PC-3 (cell line): ENCODE measurements around the gene KCNT1. TPM values are rescaled to one million over a fixed set of nuclear protein-coding genes. Genes with fewer than 3 reads are reported as not detected.

ENCODE experiments used
- ATAC-seq: fragments of 200-7000 bp; cut with Tn5 transposase; 2 replicates; pipeline ENCODE4 v1.9.1; 2020; ENCODE audit warnings: mild to moderate bottlenecking, moderate library complexity
- BruUV-seq: library from RNA; stranded (reverse); fragments of 400-500 nt; replicated peaks from 2 replicates; lab custom pipeline; 2021; lab: Mats Ljungman, UMichigan
- CTCF ChIA-PET: fragments of 300-600 bp; sonication (Branson Sonifier 250); formaldehyde crosslinking; loops from one replicate; lab custom pipeline; 2022; ENCODE audit warnings: antibody characterized with exemption; lab: Charles Lee
- POLR2A ChIA-PET: fragments of 300-600 bp; sonication (Branson Sonifier 250); formaldehyde crosslinking; loops from one replicate; lab custom pipeline; 2022; ENCODE audit warnings: antibody characterized with exemption; ENCODE audit not compliant: unreplicated experiment; lab: Charles Lee
- DNase-seq: peaks from one replicate; pipeline ENCODE4 v3.0.0-alpha.2; 2015
- H2AFZ ChIP-seq: fragments of 300-600 bp; sonication (generic); 2 replicates; pipeline ENCODE4 v1.6.0; 2016; ENCODE audit warnings: antibody characterized with exemption, low read length
- H3F3A ChIP-seq: fragments of 300-600 bp; sonication (generic); one replicate; pipeline ENCODE4 v1.6.0; 2017; ENCODE audit warnings: antibody characterized with exemption, low read length, control low read depth, mild to moderate bottlenecking; ENCODE audit not compliant: unreplicated experiment
- H3K27ac ChIP-seq: fragments of 300-600 bp; sonication (generic); 2 replicates; pipeline ENCODE4 v1.5.1; 2016; ENCODE audit warnings: mild to moderate bottlenecking, low read length
- H3K27me3 ChIP-seq: fragments of 300-600 bp; sonication (generic); 2 replicates; pipeline ENCODE4 v1.6.1; 2016; ENCODE audit warnings: low read length, mixed read lengths
- H3K36me3 ChIP-seq: fragments of 300-600 bp; sonication (generic); 2 replicates; pipeline ENCODE4 v1.6.1; 2016; ENCODE audit warnings: low read depth, mixed run types, low read length, mixed read lengths
- H3K4me1 ChIP-seq: fragments of 300-600 bp; sonication (generic); 2 replicates; pipeline ENCODE4 v1.5.1; 2016; ENCODE audit warnings: low read length; ENCODE audit not compliant: insufficient read depth
- H3K4me2 ChIP-seq: fragments of 300-600 bp; sonication (generic); 2 replicates; pipeline ENCODE4 v1.6.0; 2016; ENCODE audit warnings: low read length
- H3K4me3 ChIP-seq: fragments of 300-600 bp; sonication (generic); 2 replicates; pipeline ENCODE4 v1.5.1; 2016; ENCODE audit warnings: mild to moderate bottlenecking, low read length, mixed read lengths
- H3K79me2 ChIP-seq: fragments of 300-600 bp; sonication (generic); 2 replicates; pipeline ENCODE4 v1.6.1; 2017; ENCODE audit warnings: low read length, mixed read lengths
- H3K9ac ChIP-seq: fragments of 300-600 bp; sonication (generic); 2 replicates; pipeline ENCODE4 v1.6.0; 2016; ENCODE audit warnings: mild to moderate bottlenecking, low read length
- H3K9me2 ChIP-seq: fragments of 300-600 bp; sonication (generic); replicated peaks from 2 replicates; pipeline ENCODE4 v1.6.1; 2016; ENCODE audit warnings: mixed run types, low read length, mixed read lengths
- H3K9me3 ChIP-seq: fragments of 300-600 bp; sonication (generic); 2 replicates; pipeline ENCODE4 v1.6.1; 2016; ENCODE audit warnings: low read length, mixed read lengths
- H4K20me1 ChIP-seq: fragments of 300-600 bp; sonication (generic); 2 replicates; pipeline ENCODE4 v1.6.1; 2016; ENCODE audit warnings: low read length, mixed read lengths
- EZH2 ChIP-seq: fragments of 300-600 bp; sonication (generic); IDR thresholded peaks from one replicate; pipeline ENCODE4 v1.6.1; 2017; ENCODE audit warnings: antibody characterized with exemption, mild to moderate bottlenecking, low read length; ENCODE audit not compliant: unreplicated experiment
- EZH2phosphoT487 ChIP-seq: fragments of 300-600 bp; sonication (generic); IDR thresholded peaks from 2 replicates; pipeline ENCODE4 v1.6.1; 2018; ENCODE audit warnings: mild to moderate bottlenecking, antibody characterized with exemption, low read length, borderline replicate concordance
- intact Hi-C: fragments of 100-400 bp; cut with micrococcal nuclease; formaldehyde crosslinking; loops from 2 replicates; pipeline ENCODE4 v1.9.0; 2023
- total RNA-seq: library from RNA; depleted of rRNA; stranded (reverse); fragments of >200 nt; gene quantifications from 2 replicates; pipeline ENCODE4 v1.2.3, GENCODE V29; 2014
- TF ChIP-seq, protein P1 (sequence below): fragments of 300-600 bp; sonication (generic); conservative IDR thresholded peaks from 2 replicates; pipeline ENCODE4 v1.5.1; 2017; ENCODE audit warnings: antibody characterized with exemption, low read depth, mild to moderate bottlenecking, low read length

Gene KCNT1
- total RNA-seq, 1 experiment from 2014 or later, result not detected

DNA sequence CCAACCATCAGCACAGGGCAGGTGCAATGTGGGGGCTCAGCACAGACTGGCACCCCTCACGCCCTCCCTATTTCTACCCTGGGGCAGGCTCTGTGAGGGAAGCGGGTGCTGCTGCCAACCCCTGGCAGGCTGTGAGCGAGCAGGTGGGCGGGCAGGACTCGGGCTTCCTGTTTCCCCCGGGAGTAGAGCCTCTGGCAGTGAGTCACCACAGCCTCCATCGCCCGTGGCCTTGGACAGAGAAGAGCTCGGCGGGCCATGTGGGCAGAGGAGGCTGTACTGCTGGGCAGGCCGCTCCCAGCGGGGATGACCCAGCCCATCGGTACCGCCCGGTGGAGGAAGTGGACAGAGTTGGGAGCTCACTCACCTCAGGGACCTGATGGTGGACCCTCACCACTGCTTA, 16.6 kb downstream of the KCNT1 start:
- Histone ChIP-seq H3K27me3 (no peaks in the 10 kb centered on the region), H3K4me1 (no peaks in the 10 kb centered on the region), H3F3A (no peaks in the 10 kb centered on the region), H3K4me3 (no peak overlapping the region), H3K36me3 (no peaks in the 10 kb centered on the region), H3K27ac (no peak overlapping the region), H3K9me3 (no peaks in the 10 kb centered on the region), H4K20me1 (no peaks in the 10 kb centered on the region), H3K9ac (no peak overlapping the region), H3K79me2 (no peaks in the 10 kb centered on the region), H3K4me2 (no peak overlapping the region), H3K9me2 (no peaks in the 10 kb centered on the region), H2AFZ (no peak overlapping the region)
- ChIA-PET POLR2A (no interaction called here), CTCF (no interaction called here)
- intact Hi-C loops, result no loop called here
- DNase-seq (peak; percentile 43), ATAC-seq (peak; percentile 80)
- BruUV-seq, result no TSS peak
- TF ChIP-seq EZH2 (no peak), EZH2phosphoT487 (no peak)
- TF ChIP-seq, protein P1, sequence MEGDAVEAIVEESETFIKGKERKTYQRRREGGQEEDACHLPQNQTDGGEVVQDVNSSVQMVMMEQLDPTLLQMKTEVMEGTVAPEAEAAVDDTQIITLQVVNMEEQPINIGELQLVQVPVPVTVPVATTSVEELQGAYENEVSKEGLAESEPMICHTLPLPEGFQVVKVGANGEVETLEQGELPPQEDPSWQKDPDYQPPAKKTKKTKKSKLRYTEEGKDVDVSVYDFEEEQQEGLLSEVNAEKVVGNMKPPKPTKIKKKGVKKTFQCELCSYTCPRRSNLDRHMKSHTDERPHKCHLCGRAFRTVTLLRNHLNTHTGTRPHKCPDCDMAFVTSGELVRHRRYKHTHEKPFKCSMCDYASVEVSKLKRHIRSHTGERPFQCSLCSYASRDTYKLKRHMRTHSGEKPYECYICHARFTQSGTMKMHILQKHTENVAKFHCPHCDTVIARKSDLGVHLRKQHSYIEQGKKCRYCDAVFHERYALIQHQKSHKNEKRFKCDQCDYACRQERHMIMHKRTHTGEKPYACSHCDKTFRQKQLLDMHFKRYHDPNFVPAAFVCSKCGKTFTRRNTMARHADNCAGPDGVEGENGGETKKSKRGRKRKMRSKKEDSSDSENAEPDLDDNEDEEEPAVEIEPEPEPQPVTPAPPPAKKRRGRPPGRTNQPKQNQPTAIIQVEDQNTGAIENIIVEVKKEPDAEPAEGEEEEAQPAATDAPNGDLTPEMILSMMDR, result no peak

DNA sequence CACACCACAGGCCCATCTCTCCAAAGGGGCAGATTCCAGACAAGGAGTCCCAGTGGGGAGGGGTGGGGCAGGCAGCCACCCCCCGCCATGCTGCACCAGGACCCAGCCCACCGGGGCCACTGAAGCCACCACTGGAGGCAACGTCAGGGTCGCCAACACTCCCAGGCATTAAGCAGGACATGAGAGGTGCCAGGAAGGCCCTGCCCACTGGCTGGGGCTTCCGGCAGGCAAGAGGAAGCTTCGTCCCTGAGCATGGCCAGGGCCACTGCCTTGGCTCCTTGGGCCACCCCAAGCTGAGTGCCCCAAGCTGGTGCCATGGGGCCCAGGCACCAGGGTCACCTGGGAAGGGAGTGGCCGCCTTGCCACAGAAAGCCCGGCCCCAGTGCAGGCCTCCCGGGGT, 17.5 kb downstream of the KCNT1 start:
- Histone ChIP-seq H3F3A (no peaks in the 10 kb centered on the region), H3K4me3 (no peak overlapping the region), H3K27me3 (no peaks in the 10 kb centered on the region), H3K4me1 (peaks cover 6% of the 10 kb centered on the region; the same call in 1 of the 2 replicates), H4K20me1 (no peaks in the 10 kb centered on the region), H3K9me2 (no peaks in the 10 kb centered on the region), H3K79me2 (no peaks in the 10 kb centered on the region), H2AFZ (no peak overlapping the region), H3K4me2 (no peak overlapping the region), H3K36me3 (no peaks in the 10 kb centered on the region), H3K27ac (no peak overlapping the region), H3K9ac (no peak overlapping the region), H3K9me3 (no peaks in the 10 kb centered on the region)
- TF ChIP-seq, protein P1, result no peak
- TF ChIP-seq EZH2 (no peak), EZH2phosphoT487 (no peak)
- no peak for ATAC-seq
- BruUV-seq, result no TSS peak
- ChIA-PET CTCF (no interaction called here), POLR2A (interaction anchor here (0.5 kb wide), 1 partner anchor 92 kb away, joined by 4 read pairs; no protein-coding TSS in a partner anchor)
- intact Hi-C loops, result no loop called here
- DNase-seq, result no peak

DNA sequence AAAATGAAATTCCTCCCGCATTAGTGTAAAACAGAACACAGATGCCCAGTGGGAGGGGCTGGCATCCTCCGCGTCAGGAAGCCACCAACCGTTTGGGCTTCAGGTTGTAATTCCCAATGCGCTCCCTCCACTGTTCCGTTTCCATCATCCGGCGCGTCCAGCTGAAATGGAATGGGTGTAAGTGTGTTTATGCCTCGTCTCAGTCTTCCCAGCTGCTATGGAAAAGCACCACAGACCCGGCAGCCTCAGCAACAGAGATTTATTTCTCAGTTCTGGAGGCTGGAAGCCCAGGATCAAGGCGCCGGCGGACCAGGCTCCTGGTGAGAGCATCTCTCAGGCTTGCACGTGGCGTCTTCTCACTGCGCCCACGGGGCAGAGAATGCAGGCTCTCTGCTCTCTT, 20.4 kb downstream of the KCNT1 start:
- Histone ChIP-seq H3K4me3 (no peak overlapping the region), H3K27ac (no peak overlapping the region), H3K36me3 (no peaks in the 10 kb centered on the region), H3K9me3 (no peaks in the 10 kb centered on the region), H3K9me2 (no peaks in the 10 kb centered on the region), H3K79me2 (no peaks in the 10 kb centered on the region), H3K4me2 (no peak overlapping the region), H2AFZ (no peak overlapping the region), H3F3A (no peaks in the 10 kb centered on the region), H3K27me3 (no peaks in the 10 kb centered on the region), H3K4me1 (peaks cover 13% of the 10 kb centered on the region), H3K9ac (no peak overlapping the region), H4K20me1 (no peaks in the 10 kb centered on the region)
- TF ChIP-seq EZH2phosphoT487, result no peak
- no peak for TF ChIP-seq EZH2
- TF ChIP-seq, protein P1, result no peak
- ChIA-PET CTCF (no interaction called here), POLR2A (no interaction called here)
- ATAC-seq (no peak), DNase-seq (no peak)
- intact Hi-C loops, result no loop called here
- BruUV-seq, result no TSS peak
